Stimulated activated CD4-positive, alpha-beta T cell treated with anti-CD3 and anti-CD28 coated beads, Interleukin-15, amount 100 ng/mL, for 24 hours (primary cell): Measurements from ENCODE around the gene GRWD1.
A peak's percentile ranks its signal among the peaks of the same experiment; 100 is the strongest.

Experiments
- DNase-seq: peaks from one replicate; pipeline ENCODE4 v3.0.0-alpha.2; 2020

GRWD1 gene

GRCh38 chr19:48424694-48425219 is 21.0 kb upstream of the GRWD1 start:
- no peak for DNase-seq

GRCh38 chr19:48428670-48429069 is 17.1 kb upstream of the GRWD1 start:
- no peak for DNase-seq

GRCh38 chr19:48433337-48433736 is 12.4 kb upstream of the GRWD1 start:
- no peak for DNase-seq

GRCh38 chr19:48436586-48436985 is 9.2 kb upstream of the GRWD1 start:
- DNase-seq = no peak

GRCh38 chr19:48441360-48442050 is 4.3 kb upstream of the GRWD1 start:
- DNase-seq = no peak

GRCh38 chr19:48442116-48443035 is 3.4 kb upstream of the GRWD1 start:
- DNase-seq = no peak

GRCh38 chr19:48443256-48443655 is 2.5 kb upstream of the GRWD1 start:
- peak; percentile 24 for DNase-seq

- DNase-seq = no peak
Observed at GRCh38 chr19:48443731-48444128, 2.1 kb upstream of the GRWD1 start.

GRCh38 chr19:48444129-48444935 is 1.5 kb upstream of the GRWD1 start:
- DNase-seq = no peak

- DNase-seq = no peak
Observed at GRCh38 chr19:48444936-48445200, 915 bp upstream of the GRWD1 start.

GRCh38 chr19:48445256-48445605 is 552 bp upstream of the GRWD1 start:
- DNase-seq = peak; percentile 19

- no peak for DNase-seq
Observed at GRCh38 chr19:48446579-48446978, 796 bp downstream of the GRWD1 start.

- DNase-seq = no peak
Observed at GRCh38 chr19:48448563-48448962, 2.8 kb downstream of the GRWD1 start.

- no peak for DNase-seq
Observed at GRCh38 chr19:48450441-48450840, 4.7 kb downstream of the GRWD1 start.

GRCh38 chr19:48450863-48451262 is 5.1 kb downstream of the GRWD1 start:
- DNase-seq = no peak

- no peak for DNase-seq
Observed at GRCh38 chr19:48451624-48452023, 5.8 kb downstream of the GRWD1 start.

- no peak for DNase-seq
Observed at GRCh38 chr19:48452289-48453190, 6.8 kb downstream of the GRWD1 start.

GRCh38 chr19:48454150-48454730 is 8.5 kb downstream of the GRWD1 start:
- DNase-seq = no peak

GRCh38 chr19:48455171-48455907 is 9.6 kb downstream of the GRWD1 start, which contains the start of gene KCNJ14:
Gene KCNJ14 (plus strand): TSS chr19:48455574. CDS start chr19:48461725, 6,151 bp downstream.
- no peak for DNase-seq

- no peak for DNase-seq
Observed at GRCh38 chr19:48455908-48456562, 10.3 kb downstream of the GRWD1 start.

GRCh38 chr19:48456864-48457263 is 11.1 kb downstream of the GRWD1 start:
- no peak for DNase-seq
